Measurements from ENCODE around the gene KCNK3. TPM values are rescaled to one million over a fixed set of nuclear protein-coding genes. Genes with fewer than 3 reads are reported as not detected.

The KCNK3 gene
- total RNA-seq, 4 donors from 2014 or later = 4.8 to 8.3 (median 5.6) TPM

DNA sequence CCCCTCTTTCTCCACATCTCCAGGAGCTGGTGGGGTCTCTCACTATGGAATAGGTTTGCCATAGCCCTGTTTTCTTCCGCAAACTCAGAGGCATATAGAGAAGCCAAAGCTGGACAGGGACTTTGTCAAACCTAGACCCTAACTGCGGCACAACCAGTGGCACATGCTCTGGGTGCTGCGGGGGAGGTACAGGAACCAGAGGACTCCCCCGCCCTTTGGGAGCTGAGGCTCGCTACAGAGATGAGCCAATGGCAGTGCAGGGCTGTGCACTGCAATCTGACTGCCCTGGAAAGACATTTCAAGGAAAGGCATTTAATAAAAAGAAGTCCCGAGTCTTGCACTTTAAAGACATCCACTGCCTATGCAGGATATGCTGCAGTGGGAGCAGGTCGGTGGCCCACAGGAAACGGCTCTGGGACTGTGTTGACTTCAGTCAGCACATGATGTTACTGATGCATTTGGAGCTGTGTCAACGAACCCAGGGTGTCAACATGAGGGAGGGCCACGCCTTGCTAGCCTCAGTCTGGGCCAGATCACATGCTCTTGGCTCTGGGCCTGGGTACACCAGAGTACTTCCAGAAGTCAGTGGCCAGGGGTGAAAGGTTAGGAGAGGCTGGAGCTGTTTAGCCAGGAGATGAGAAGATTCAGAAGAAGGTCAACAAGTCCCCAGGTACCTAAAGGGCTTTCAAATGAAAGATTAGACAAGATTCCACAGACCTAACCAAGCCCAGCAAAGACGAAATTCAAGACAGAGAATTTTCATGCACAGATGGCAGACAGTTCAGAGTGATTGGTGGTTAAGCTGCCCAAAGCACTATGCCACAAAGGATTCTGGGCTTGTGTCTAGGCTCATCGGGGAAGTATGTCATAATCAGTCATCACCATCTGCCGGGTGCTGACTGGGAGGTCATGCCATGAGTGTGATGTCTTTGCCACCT lies 79.8 kb downstream of the KCNK3 start:
- 47 to 59% methylated on average over 13 of the region's 13 CpGs for WGBS, 2 donors
- Histone ChIP-seq H3K4me3 (replicated peaks in 1 of 3) (no peak overlapping the region), H3K4me1 (peaks cover 54 to 58% of the 10 kb centered on the region in 2 donors), H3K27me3 (no peaks in the 10 kb centered on the region), H3K27ac (peak overlapping the region; percentile 80 to 97 (median 83)), H3K36me3 (peaks cover 25% of the 10 kb centered on the region in 2 donors), H3K9me3 (no peaks in the 10 kb centered on the region)
- no peak for TF ChIP-seq CTCF (IDR thresholded peaks at IDR 0.05)
- peak in 1 of 2 donors; percentile 49 for TF ChIP-seq POLR2A (IDR thresholded peaks at IDR 0.05)
- intact Hi-C loops (cut with DNase I) = no loop called here
- DNase-seq = peak; percentile 95

DNA sequence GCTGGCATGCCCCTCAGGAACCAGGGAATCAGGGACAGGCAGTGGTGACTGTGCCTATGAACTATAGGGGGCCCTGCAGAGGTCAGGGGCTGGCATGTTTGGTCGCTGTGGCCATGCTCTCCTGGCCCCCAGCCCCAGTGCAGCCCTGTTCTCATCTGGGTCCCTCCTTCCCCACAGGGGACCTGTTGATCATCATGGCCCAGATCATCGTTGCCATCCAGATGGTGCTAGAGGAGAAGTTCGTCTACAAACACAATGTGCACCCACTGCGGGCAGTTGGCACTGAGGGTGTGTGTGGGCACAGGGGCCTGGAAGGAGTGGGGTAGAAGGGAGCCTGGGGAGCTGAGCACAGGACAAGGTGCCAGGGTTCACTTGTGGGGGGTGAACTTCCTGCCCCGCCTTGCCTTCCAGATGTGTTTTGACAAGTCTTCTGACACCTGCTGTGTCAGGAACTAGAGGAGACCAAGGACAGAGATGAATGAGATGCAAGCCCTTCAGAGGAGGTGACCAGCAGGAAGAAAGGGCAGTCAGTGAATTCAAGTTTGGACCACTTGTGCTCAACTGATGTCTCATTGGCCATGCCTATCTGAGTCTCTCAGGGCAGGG lies 83.8 kb downstream of the KCNK3 start:
- Histone ChIP-seq H3K36me3 (peaks cover 55 to 62% of the 10 kb centered on the region in 2 donors), H3K4me1 (peaks cover 20 to 22% of the 10 kb centered on the region in 2 donors), H3K4me3 (replicated peaks in 1 of 3) (no peak overlapping the region), H3K27me3 (no peaks in the 10 kb centered on the region), H3K9me3 (no peaks in the 10 kb centered on the region), H3K27ac (no peak overlapping the region)
- 90 to 100% methylated on average over 3 to 5 of the region's 5 CpGs for WGBS, 2 donors
- TF ChIP-seq POLR2A (IDR thresholded peaks at IDR 0.05) (no peak), CTCF (IDR thresholded peaks at IDR 0.05) (no peak)
- DNase-seq = no peak
- intact Hi-C loops (cut with DNase I) = no loop called here

DNA sequence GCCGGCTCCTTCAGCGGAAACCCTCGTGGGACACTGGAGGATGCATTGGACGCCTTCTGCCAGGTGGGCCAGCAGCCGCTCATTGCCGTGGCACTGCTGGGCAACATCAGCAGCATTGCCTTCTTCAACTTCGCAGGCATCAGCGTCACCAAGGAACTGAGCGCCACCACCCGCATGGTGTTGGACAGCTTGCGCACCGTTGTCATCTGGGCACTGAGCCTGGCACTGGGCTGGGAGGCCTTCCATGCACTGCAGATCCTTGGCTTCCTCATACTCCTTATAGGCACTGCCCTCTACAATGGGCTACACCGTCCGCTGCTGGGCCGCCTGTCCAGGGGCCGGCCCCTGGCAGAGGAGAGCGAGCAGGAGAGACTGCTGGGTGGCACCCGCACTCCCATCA lies 85.6 kb downstream of the KCNK3 start:
- no peaks in the 10 kb centered on the region for H3K9me3 ChIP-seq
- 97% methylated on average over 13 of the region's 18 CpGs for WGBS, 2 donors
- no peak overlapping the region for H3K4me3 ChIP-seq (replicated peaks in 1 of 3)
- H3K27me3 ChIP-seq = no peaks in the 10 kb centered on the region
- TF ChIP-seq CTCF (IDR thresholded peaks at IDR 0.05) = no peak
- no peak for TF ChIP-seq POLR2A (IDR thresholded peaks at IDR 0.05)
- intact Hi-C loops (cut with DNase I) = no loop called here
- peaks cover 55 to 62% of the 10 kb centered on the region in 2 donors for H3K36me3 ChIP-seq
- no peak for DNase-seq
- H3K27ac ChIP-seq = no peak overlapping the region
- peaks cover 2 to 4% of the 10 kb centered on the region in 2 donors for H3K4me1 ChIP-seq

DNA sequence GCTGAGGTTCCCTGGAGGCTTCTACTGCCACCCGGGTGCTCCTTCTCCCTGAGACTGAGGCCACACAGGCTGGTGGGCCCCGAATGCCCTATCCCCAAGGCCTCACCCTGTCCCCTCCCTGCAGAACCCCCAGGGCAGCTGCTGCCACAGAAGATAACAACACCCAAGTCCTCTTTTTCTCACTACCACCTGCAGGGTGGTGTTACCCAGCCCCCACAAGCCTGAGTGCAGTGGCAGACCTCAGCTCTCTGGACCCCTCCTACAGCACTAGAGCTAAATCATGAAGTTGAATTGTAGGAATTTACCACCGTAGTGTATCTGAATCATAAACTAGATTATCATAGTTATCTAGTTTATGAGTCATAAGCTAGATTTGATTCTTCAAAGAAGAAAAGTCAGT lies 86.0 kb downstream of the KCNK3 start:
- no peak overlapping the region for H3K27ac ChIP-seq
- peaks cover 55 to 62% of the 10 kb centered on the region in 2 donors for H3K36me3 ChIP-seq
- intact Hi-C loops (cut with DNase I) = no loop called here
- H3K27me3 ChIP-seq = no peaks in the 10 kb centered on the region
- no peaks in the 10 kb centered on the region for H3K4me1 ChIP-seq
- 92% methylated on average over 3 of the region's 3 CpGs for WGBS, 2 donors
- no peak for DNase-seq
- TF ChIP-seq CTCF (IDR thresholded peaks at IDR 0.05) (no peak), POLR2A (IDR thresholded peaks at IDR 0.05) (no peak)
- H3K9me3 ChIP-seq = no peaks in the 10 kb centered on the region
- H3K4me3 ChIP-seq (replicated peaks in 1 of 3) = no peak overlapping the region

All from thyroid gland (tissue), 4 donors.